ENCODE measurements around the gene GPX3.

GPX3 gene

DNA sequence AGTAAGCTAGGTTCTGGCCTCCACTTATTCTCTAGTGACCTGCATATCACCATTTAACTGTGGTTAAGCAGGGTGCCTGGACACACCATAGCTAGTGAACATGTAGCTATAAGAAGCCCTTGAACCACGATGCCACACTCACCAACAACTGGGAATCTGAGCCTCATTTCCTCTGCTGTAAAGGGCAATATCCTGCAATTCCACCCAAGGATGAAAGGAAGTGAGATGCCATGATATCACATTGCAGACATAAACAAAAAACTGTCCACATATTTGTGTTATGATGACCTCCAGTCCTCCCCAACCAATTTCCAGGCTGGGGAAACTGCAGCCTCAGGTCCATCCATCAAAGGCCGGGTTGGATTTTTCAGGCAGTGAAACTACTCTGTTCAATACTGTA lies 50.1 kb downstream of the GPX3 start:
- peak overlapping the region; percentile 88 for H3K27ac Mint-ChIP-seq
- H3K4me3 Mint-ChIP-seq, result no peak overlapping the region
- H3K4me1 Mint-ChIP-seq, result peaks cover 99% of the 10 kb centered on the region
- peaks cover 76% of the 10 kb centered on the region for H3K36me3 Mint-ChIP-seq
- H3K27me3 Mint-ChIP-seq, result no peaks in the 10 kb centered on the region
- H3K9me3 Mint-ChIP-seq, result no peaks in the 10 kb centered on the region
- no peak for ATAC-seq

DNA sequence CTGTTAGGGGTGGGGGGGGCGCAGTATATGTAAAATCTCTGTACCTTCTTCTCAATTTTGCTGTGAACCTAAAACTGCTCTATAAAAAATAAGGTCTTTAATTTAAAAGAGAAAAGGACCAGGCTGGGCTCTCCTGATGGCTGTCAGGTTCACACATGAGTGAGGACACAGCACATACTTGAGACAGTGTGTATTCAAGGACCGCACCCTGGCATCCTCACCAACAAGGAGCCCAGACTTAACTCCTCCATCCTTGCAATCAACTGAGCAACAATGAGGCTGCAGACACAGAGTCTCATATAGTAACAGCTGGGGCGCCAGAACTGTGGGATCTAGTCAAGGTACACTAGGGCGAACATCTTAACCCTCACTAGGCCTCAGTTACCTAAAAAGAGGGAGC lies 50.6 kb downstream of the GPX3 start:
- peak overlapping the region; percentile 88 for H3K27ac Mint-ChIP-seq
- no peak for ATAC-seq
- peaks cover 99% of the 10 kb centered on the region for H3K4me1 Mint-ChIP-seq
- no peak overlapping the region for H3K4me3 Mint-ChIP-seq
- peaks cover 77% of the 10 kb centered on the region for H3K36me3 Mint-ChIP-seq
- no peaks in the 10 kb centered on the region for H3K27me3 Mint-ChIP-seq
- H3K9me3 Mint-ChIP-seq, result no peaks in the 10 kb centered on the region

DNA sequence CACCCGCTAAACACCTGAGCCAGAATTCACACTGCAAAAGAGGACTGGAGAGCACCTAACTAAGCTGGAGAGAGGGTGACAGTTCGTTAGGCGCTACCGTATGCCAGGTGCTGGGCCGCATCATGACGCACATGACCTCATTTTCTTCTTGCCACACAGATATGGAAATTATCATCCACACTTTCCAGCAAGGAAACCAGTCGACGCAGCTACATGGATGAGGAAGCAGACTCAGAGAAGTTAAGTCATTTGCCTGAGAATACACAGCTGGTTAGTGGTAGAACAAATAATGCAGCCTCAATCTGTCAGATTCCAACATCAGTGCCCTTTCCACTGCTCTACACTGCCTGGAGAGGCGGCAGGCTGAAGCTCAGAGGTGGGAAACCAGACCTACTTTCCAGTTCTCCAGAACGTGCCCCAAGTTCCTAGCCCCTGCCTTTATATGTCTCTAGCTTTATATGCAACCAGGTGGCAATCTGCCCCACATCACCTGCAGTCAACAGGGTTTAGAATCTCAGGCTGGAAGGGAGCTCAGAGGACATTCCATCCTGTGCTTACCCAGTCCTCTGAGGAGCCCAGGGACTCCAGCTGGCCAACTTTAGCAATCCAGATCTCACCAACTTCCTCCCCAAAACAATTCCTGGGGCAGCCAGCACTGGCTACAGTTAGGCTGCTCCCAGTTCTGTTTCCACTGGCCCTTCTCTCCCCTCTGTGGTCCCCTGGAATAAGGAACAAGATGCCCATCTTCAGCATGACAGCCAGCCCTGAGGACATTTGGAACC lies 51.6 kb downstream of the GPX3 start:
- Mint-ChIP-seq H3K36me3 (peaks cover 77% of the 10 kb centered on the region), H3K27ac (peak overlapping the region; percentile 88), H3K4me1 (peaks cover 99% of the 10 kb centered on the region), H3K9me3 (no peaks in the 10 kb centered on the region), H3K27me3 (no peaks in the 10 kb centered on the region), H3K4me3 (peak overlapping the region; percentile 59)
- no peak for ATAC-seq

DNA sequence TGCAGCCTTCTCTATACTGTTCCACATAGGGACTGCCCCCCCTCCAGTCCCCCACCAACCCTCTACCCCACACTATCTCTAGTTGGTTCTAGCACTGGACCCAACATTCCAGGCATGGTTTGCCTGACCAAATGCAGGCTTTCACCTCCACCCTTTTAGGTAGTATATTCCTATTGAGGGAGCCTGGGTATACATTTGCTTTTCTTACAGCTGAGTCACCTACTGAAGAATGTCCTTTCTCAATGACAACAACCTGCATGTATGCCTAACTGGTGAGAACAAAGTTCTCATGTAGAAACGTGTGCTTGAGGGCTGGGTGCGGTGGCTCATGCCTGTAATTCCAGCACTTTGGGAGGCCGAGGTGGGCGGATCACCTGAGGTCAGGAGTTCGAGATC lies 52.2 kb downstream of the GPX3 start:
- Mint-ChIP-seq H3K4me3 (peak overlapping the region; percentile 23), H3K4me1 (peaks cover 99% of the 10 kb centered on the region), H3K27ac (peak overlapping the region; percentile 88)

DNA sequence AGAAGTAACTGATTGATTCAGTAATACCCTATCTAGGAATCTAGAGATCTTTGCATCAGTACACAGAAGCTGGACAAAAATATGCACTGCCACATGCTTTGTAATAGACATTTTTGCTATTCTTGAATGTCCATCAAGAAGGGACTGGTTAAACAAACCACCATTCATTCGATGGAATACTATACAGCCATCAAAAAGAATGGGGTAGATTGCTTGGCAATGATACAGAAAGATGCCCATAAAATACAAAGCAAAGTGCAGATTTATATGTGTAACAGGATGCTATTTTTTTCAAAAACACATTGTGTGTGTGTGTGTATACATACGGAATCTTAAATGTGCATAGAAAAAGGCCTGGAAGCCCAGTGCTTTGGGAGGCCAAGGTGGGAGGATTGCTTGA lies 52.9 kb downstream of the GPX3 start:
- no peak for ATAC-seq
- Mint-ChIP-seq H3K36me3 (peaks cover 78% of the 10 kb centered on the region), H3K27me3 (no peaks in the 10 kb centered on the region), H3K4me1 (peaks cover 99% of the 10 kb centered on the region), H3K27ac (peak overlapping the region; percentile 88), H3K9me3 (no peaks in the 10 kb centered on the region), H3K4me3 (peak overlapping the region; percentile 37)

More for the DNA sequence above, 52.2 kb downstream of the GPX3 start:
- Mint-ChIP-seq H3K9me3 (no peaks in the 10 kb centered on the region), H3K27me3 (no peaks in the 10 kb centered on the region), H3K36me3 (peaks cover 77% of the 10 kb centered on the region)
- ATAC-seq, result no peak

DNA sequence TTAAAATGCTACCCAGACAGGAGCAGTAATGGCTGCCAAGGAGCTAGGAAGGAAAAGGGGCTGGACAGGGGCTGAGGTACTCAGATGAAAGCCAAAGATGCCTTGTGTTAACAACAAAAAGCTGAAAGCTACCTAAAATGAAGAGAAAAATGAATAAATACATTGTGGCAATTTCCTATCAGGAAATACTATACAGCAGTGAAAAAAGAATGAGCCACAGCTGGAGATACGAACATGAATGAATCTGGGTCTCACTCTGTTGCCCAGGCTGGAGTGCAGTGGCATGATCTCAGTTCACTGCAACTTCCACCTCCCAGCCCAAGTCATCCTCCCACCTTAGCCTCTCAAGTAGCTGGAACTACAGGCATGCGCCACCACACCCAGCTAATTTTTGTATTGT lies 54.2 kb downstream of the GPX3 start:
- H3K27me3 Mint-ChIP-seq, result no peaks in the 10 kb centered on the region
- H3K27ac Mint-ChIP-seq, result peak overlapping the region; percentile 88
- H3K9me3 Mint-ChIP-seq, result no peaks in the 10 kb centered on the region
- no peak for ATAC-seq
- peak overlapping the region; percentile 55 for H3K4me3 Mint-ChIP-seq
- peaks cover 99% of the 10 kb centered on the region for H3K4me1 Mint-ChIP-seq
- H3K36me3 Mint-ChIP-seq, result peaks cover 87% of the 10 kb centered on the region

DNA sequence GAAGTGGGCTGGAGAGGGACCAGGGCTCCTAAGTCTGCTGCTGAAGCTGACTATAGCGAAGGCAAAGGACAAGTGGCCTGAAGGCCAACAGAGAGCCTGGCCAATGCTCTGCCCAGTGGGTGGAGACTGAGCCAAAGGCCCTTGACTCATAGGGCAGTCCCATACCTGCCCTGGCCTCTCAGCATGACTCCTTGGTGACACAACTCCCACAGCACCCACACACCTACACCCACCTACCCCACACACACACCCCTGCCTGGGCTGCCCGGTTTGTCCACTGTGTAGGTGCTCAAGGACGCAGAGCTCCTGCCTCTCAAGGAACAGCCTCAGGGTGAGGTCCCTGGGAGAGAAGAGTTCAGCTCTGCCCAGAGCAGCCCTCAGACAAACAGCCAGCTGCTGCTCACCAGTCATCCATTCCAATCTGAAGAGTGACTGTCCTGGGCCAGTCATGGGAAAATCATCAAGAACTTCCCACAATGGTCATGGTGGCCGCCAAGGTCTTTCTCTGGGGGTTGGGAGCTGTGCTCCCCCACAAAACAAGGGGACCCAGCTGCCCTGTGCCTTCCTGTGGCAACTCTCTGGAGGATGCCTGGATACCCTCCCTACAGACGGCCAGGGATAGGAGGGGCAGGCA lies 55.4 kb downstream of the GPX3 start:
- peak overlapping the region; percentile 85 for H3K4me3 Mint-ChIP-seq
- H3K27me3 Mint-ChIP-seq, result no peaks in the 10 kb centered on the region
- H3K27ac Mint-ChIP-seq, result peak overlapping the region; percentile 88
- peaks cover 93% of the 10 kb centered on the region for H3K4me1 Mint-ChIP-seq
- ATAC-seq, result no peak
- no peaks in the 10 kb centered on the region for H3K9me3 Mint-ChIP-seq
- H3K36me3 Mint-ChIP-seq, result peaks cover 92% of the 10 kb centered on the region

DNA sequence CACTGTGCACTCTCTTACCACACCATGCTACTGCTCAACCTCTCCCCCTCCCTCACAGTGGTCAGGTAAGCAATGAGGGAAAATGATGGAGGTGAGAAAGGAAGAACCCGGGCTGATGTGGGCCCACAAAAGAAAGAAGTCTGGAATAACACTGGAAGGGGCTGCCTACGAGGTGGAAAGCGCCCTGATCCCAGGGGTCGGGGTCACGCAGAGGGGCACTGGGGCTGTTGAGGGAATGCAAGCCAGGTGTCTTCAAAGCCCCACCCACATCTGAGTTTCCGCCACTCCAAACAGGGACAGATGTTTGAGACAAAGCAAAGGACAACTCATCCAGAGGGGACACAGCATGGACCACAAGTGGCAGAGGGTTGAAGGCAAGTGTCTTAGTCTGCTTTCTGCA lies 56.2 kb downstream of the GPX3 start:
- ATAC-seq, result no peak
- Mint-ChIP-seq H3K4me1 (peaks cover 85% of the 10 kb centered on the region), H3K4me3 (peak overlapping the region; percentile 85), H3K27ac (peak overlapping the region; percentile 88), H3K27me3 (no peaks in the 10 kb centered on the region), H3K9me3 (no peaks in the 10 kb centered on the region), H3K36me3 (peaks cover 85% of the 10 kb centered on the region)

DNA sequence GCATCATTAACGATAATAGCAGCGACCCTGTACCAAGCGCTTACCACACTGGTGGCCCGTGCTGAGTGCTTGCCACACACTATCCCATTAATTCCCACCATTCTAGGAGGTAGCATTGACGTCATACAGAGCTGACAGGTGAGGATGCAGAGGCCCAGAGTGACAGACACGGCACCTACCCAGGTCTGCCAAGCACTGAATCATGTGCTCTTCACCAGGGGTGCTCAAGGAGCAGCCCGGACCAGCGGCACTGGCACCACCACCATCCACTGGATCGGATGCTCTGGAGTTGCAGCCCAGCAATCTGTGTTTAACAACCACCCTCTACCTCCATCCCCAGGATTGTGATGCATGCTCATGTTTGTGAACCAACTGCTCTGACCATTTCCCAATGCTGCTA lies 57.0 kb downstream of the GPX3 start:
- Mint-ChIP-seq H3K4me1 (peaks cover 81% of the 10 kb centered on the region), H3K27ac (peak overlapping the region; percentile 88), H3K27me3 (no peaks in the 10 kb centered on the region), H3K36me3 (peaks cover 80% of the 10 kb centered on the region), H3K9me3 (no peaks in the 10 kb centered on the region), H3K4me3 (peak overlapping the region; percentile 85)
- ATAC-seq, result no peak

DNA sequence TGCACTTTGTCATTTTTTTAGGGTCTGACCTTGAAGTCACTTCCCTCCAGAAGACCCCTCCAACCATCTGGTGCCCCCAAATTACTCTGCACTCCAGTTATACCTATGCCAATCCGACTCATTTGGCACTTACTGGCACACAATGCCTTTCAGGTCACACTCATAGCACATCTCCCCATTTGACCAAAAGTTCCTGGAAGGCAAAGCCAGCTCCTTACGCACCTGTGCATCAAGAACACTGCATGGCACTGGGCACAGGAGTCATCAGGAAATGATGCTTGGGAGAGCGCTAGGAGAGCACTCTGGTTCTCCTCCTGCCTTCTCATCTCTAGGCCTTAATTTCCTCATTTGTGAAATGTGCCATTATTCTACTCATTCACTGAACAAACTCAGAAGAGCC lies 57.6 kb downstream of the GPX3 start:
- ATAC-seq, result no peak
- no peaks in the 10 kb centered on the region for H3K9me3 Mint-ChIP-seq
- H3K27me3 Mint-ChIP-seq, result no peaks in the 10 kb centered on the region
- peaks cover 81% of the 10 kb centered on the region for H3K4me1 Mint-ChIP-seq
- H3K4me3 Mint-ChIP-seq, result peak overlapping the region; percentile 85
- H3K27ac Mint-ChIP-seq, result peak overlapping the region; percentile 88
- H3K36me3 Mint-ChIP-seq, result peaks cover 80% of the 10 kb centered on the region

All from stimulated activated memory B cell treated with anti-CD40 and anti-IgM and Interleukin-4, amounts not matched to agents 10 μg/mL and 1 μg/mL and 100 μg/mL, for 72 hours (primary cell).